Activated CD4-positive, alpha-beta T cell treated with anti-CD3 and anti-CD28 coated beads, Interleukin-2, amount 10 ng/mL, durations not matched to agents 24 days and 14 days (primary cell): ENCODE results near the gene TTBK1. TPM values are rescaled to one million over a fixed set of nuclear protein-coding genes. Genes with fewer than 3 reads are reported as not detected.

Source experiments
- DNase-seq: peaks from one replicate; pipeline ENCODE4 v3.0.0; 2022
- H3K27ac Mint-ChIP-seq: one replicate; pipeline ENCODE4 v1.8.0; 2022; ENCODE audit warnings: mild to moderate bottlenecking, mixed read lengths
- H3K27me3 Mint-ChIP-seq: one replicate; pipeline ENCODE4 v1.8.0; 2022; ENCODE audit warnings: mixed read lengths
- H3K36me3 Mint-ChIP-seq: one replicate; pipeline ENCODE4 v1.8.0; 2022; ENCODE audit warnings: low read depth, mild to moderate bottlenecking, mixed read lengths
- H3K4me1 Mint-ChIP-seq: one replicate; pipeline ENCODE4 v1.8.0; 2021; ENCODE audit warnings: mixed read lengths
- H3K4me3 Mint-ChIP-seq: one replicate; pipeline ENCODE4 v1.8.0; 2022; ENCODE audit warnings: mild to moderate bottlenecking, moderate library complexity, mixed read lengths
- H3K9me3 Mint-ChIP-seq: one replicate; pipeline ENCODE4 v1.8.0; 2021; ENCODE audit warnings: mixed read lengths
- intact Hi-C: fragments of 100-400 bp; cut with micrococcal nuclease; formaldehyde crosslinking; loops from one replicate; pipeline ENCODE4 v1.15.1; 2023
- total RNA-seq: library from RNA; stranded (reverse); gene quantifications from 2 replicates; pipeline ENCODE4 v1.2.3, GENCODE V29; 2022

The TTBK1 gene
- total RNA-seq, 1 donor from 2014 or later, result 0.72 TPM

GRCh38 chr6:43276577-43277305, 33.5 kb downstream of the TTBK1 start:
- DNase-seq, result no peak
- Mint-ChIP-seq H3K27ac (no peak overlapping the region), H3K9me3 (no peaks in the 10 kb centered on the region), H3K27me3 (peaks cover 69% of the 10 kb centered on the region), H3K4me3 (peak overlapping the region; percentile 84), H3K4me1 (peaks cover 12% of the 10 kb centered on the region), H3K36me3 (peaks cover 3% of the 10 kb centered on the region)
- intact Hi-C loops, result no loop called here

GRCh38 chr6:43277306-43277642, 34.0 kb downstream of the TTBK1 start:
- Mint-ChIP-seq H3K27ac (no peak overlapping the region), H3K9me3 (no peaks in the 10 kb centered on the region), H3K36me3 (peaks cover 3% of the 10 kb centered on the region), H3K4me3 (peak overlapping the region; percentile 22), H3K27me3 (peaks cover 66% of the 10 kb centered on the region), H3K4me1 (peaks cover 12% of the 10 kb centered on the region)
- intact Hi-C loops, result no loop called here
- DNase-seq, result no peak

- intact Hi-C loops, result no loop called here
- DNase-seq, result no peak
- Mint-ChIP-seq H3K27ac (no peak overlapping the region), H3K4me3 (no peak overlapping the region), H3K36me3 (peaks cover 3% of the 10 kb centered on the region), H3K27me3 (peaks cover 64% of the 10 kb centered on the region), H3K9me3 (no peaks in the 10 kb centered on the region), H3K4me1 (peaks cover 12% of the 10 kb centered on the region)
Observed at GRCh38 chr6:43277643-43278523, 34.6 kb downstream of the TTBK1 start.

- Mint-ChIP-seq H3K4me3 (no peak overlapping the region), H3K27me3 (peaks cover 59% of the 10 kb centered on the region), H3K4me1 (peaks cover 12% of the 10 kb centered on the region), H3K9me3 (no peaks in the 10 kb centered on the region), H3K27ac (no peak overlapping the region), H3K36me3 (peaks cover 3% of the 10 kb centered on the region)
- intact Hi-C loops, result no loop called here
- DNase-seq, result no peak
Observed at GRCh38 chr6:43278524-43279078, 35.3 kb downstream of the TTBK1 start.

- no peak overlapping the region for H3K4me3 Mint-ChIP-seq
- DNase-seq, result no peak
- intact Hi-C loops, result no loop called here
- H3K36me3 Mint-ChIP-seq, result peaks cover 3% of the 10 kb centered on the region
- H3K27ac Mint-ChIP-seq, result no peak overlapping the region
- peaks cover 47% of the 10 kb centered on the region for H3K27me3 Mint-ChIP-seq
- H3K9me3 Mint-ChIP-seq, result no peaks in the 10 kb centered on the region
- H3K4me1 Mint-ChIP-seq, result peaks cover 10% of the 10 kb centered on the region
Observed at GRCh38 chr6:43280234-43280633, 37.0 kb downstream of the TTBK1 start.

- H3K4me1 Mint-ChIP-seq, result peaks cover under 1% of the 10 kb centered on the region
- no peak for DNase-seq
- intact Hi-C loops, result no loop called here
- no peaks in the 10 kb centered on the region for H3K36me3 Mint-ChIP-seq
- H3K9me3 Mint-ChIP-seq, result no peaks in the 10 kb centered on the region
- peaks cover 46% of the 10 kb centered on the region for H3K27me3 Mint-ChIP-seq
- H3K4me3 Mint-ChIP-seq, result no peak overlapping the region
- no peak overlapping the region for H3K27ac Mint-ChIP-seq
Observed at GRCh38 chr6:43282060-43282459, 38.8 kb downstream of the TTBK1 start.

GRCh38 chr6:43282636-43283513, 39.6 kb downstream of the TTBK1 start:
- Mint-ChIP-seq H3K27ac (no peak overlapping the region), H3K4me1 (no peaks in the 10 kb centered on the region), H3K36me3 (no peaks in the 10 kb centered on the region), H3K4me3 (no peak overlapping the region), H3K9me3 (no peaks in the 10 kb centered on the region), H3K27me3 (peaks cover 40% of the 10 kb centered on the region)
- intact Hi-C loops, result no loop called here
- no peak for DNase-seq

- Mint-ChIP-seq H3K27ac (no peak overlapping the region), H3K4me1 (no peaks in the 10 kb centered on the region), H3K27me3 (peaks cover 39% of the 10 kb centered on the region), H3K36me3 (no peaks in the 10 kb centered on the region), H3K9me3 (no peaks in the 10 kb centered on the region), H3K4me3 (no peak overlapping the region)
- no peak for DNase-seq
- intact Hi-C loops, result no loop called here
Observed at GRCh38 chr6:43283514-43283901, 40.2 kb downstream of the TTBK1 start.

GRCh38 chr6:43283905-43284304, 40.6 kb downstream of the TTBK1 start:
- Mint-ChIP-seq H3K9me3 (no peaks in the 10 kb centered on the region), H3K4me1 (no peaks in the 10 kb centered on the region), H3K27me3 (peaks cover 39% of the 10 kb centered on the region), H3K27ac (no peak overlapping the region), H3K4me3 (no peak overlapping the region), H3K36me3 (no peaks in the 10 kb centered on the region)
- intact Hi-C loops, result no loop called here
- DNase-seq, result no peak

- H3K27ac Mint-ChIP-seq, result no peak overlapping the region
- no peaks in the 10 kb centered on the region for H3K4me1 Mint-ChIP-seq
- no peak overlapping the region for H3K4me3 Mint-ChIP-seq
- H3K9me3 Mint-ChIP-seq, result no peaks in the 10 kb centered on the region
- DNase-seq, result no peak
- H3K36me3 Mint-ChIP-seq, result no peaks in the 10 kb centered on the region
- intact Hi-C loops, result no loop called here
- peaks cover 38% of the 10 kb centered on the region for H3K27me3 Mint-ChIP-seq
Observed at GRCh38 chr6:43284991-43285781, 41.9 kb downstream of the TTBK1 start.

- H3K27ac Mint-ChIP-seq, result no peak overlapping the region
- intact Hi-C loops, result no loop called here
- DNase-seq, result no peak
Observed at GRCh38 chr6:43285832-43286231, 42.6 kb downstream of the TTBK1 start.

GRCh38 chr6:43286456-43286979, 43.2 kb downstream of the TTBK1 start:
- Mint-ChIP-seq H3K4me3 (no peak overlapping the region), H3K27ac (no peak overlapping the region), H3K4me1 (no peaks in the 10 kb centered on the region), H3K36me3 (no peaks in the 10 kb centered on the region), H3K9me3 (no peaks in the 10 kb centered on the region), H3K27me3 (peaks cover 31% of the 10 kb centered on the region)
- intact Hi-C loops, result no loop called here
- DNase-seq, result no peak

More at GRCh38 chr6:43285832-43286231, 42.6 kb downstream of the TTBK1 start:
- Mint-ChIP-seq H3K4me3 (no peak overlapping the region), H3K4me1 (no peaks in the 10 kb centered on the region), H3K36me3 (no peaks in the 10 kb centered on the region), H3K9me3 (no peaks in the 10 kb centered on the region), H3K27me3 (peaks cover 34% of the 10 kb centered on the region)
